Cerebellar nuclear complex (tissue), 1 donor: ENCODE measurements around the gene HCN3.
A peak's percentile ranks its signal among the peaks of the same experiment; 100 is the strongest.

Source experiments
- DNase-seq, 2 experiments: peaks; one replicate each; lab custom pipeline; 2025; lab: John Stamatoyannopoulos, UW

HCN3 gene

DNA sequence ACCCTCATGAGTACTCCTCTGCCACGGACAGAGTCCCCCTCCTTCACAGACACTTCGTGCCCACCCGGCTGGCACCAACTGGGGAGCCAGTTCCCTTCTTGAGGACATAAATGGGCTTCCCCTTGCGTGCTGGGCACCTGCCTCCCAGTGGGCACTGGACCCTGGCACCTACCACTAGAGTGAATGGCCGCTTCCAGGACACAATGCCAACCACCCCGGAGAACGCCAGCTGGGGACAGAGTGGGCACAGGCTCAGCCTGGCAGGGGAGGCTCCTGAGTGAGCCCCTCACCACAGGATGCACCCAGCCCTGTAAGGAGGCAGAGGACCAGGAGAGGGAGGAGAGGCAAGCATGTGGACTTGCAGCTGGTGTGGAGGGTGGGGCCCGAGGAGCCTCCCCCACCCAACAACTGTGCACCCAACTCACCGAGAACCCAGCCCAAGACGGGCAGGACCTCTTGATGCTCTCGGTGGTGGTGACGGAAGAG, 23.0 kb upstream of the HCN3 start:
- DNase-seq, result no peak

DNA sequence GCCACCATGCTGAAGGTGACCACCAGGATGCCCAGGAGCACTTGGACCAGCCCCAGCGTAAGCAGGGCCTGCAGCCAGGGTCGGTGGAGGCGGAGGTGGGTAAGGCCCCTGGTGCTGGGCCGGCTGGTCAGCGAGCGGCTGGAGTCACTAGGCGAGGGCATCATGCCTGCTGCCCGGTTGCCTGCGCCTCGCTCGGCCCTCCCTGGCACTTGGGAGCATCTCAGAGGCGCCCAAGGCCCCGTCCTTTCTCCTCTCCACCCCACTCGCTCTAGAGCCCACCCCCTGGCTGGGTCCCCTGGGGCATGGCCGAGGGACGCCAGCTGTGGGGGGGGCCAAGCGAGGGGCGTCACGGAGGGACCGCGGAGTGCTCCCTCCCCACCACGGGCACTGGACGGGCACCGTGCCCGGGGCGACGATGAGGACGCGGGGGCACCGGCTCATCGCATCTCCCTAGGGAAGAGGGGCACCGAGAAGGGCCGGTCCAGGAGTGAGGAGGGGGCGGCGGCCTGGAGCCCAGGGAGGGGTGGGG, 22.5 kb upstream of the HCN3 start:
- no peak for DNase-seq

DNA sequence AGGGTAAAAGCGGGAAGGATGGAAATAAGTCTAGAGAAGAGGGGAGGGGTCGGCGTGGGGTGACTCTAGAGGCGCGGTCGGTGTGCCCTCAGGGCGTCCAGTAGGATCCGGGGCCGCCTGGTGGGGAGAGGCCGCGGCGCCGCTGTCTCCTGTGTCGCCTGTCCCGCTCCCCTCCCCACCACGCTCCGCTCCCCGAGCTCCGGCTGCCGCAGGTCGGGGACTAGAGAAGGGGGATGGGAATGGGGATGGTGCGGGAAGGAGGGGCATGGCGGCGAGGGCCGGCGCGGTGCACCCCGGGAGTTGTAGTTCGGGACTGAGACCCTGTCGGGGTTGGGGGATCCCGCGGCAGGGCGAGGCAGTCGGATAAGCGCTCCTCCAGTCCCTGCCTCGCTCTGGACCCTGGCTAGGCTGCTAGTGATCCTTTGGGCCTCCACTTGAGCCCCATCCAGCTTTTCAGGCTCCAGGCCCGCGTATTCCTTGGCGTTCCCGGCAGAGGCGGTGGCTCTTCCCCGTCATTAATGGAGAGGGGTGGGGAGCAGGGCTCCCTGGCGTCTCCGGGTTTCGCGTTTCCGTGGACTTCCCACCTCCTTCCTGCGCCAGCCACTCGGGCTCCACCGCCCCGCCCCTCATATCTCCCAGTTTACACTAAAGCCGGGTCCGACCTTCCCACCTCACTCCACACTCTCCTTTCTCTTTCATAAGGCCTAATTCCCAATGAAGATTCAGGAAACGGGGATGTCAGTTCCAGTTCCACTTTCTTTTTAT, 21.8 kb upstream of the HCN3 start, which contains the start of gene ENTREP3:
TSS of gene ENTREP3 (minus strand) at position 241 of the 765 bp plus-strand sequence. CDS start 606 bp downstream, outside the sequence.
- peak; percentile 17 to 68 for DNase-seq

DNA sequence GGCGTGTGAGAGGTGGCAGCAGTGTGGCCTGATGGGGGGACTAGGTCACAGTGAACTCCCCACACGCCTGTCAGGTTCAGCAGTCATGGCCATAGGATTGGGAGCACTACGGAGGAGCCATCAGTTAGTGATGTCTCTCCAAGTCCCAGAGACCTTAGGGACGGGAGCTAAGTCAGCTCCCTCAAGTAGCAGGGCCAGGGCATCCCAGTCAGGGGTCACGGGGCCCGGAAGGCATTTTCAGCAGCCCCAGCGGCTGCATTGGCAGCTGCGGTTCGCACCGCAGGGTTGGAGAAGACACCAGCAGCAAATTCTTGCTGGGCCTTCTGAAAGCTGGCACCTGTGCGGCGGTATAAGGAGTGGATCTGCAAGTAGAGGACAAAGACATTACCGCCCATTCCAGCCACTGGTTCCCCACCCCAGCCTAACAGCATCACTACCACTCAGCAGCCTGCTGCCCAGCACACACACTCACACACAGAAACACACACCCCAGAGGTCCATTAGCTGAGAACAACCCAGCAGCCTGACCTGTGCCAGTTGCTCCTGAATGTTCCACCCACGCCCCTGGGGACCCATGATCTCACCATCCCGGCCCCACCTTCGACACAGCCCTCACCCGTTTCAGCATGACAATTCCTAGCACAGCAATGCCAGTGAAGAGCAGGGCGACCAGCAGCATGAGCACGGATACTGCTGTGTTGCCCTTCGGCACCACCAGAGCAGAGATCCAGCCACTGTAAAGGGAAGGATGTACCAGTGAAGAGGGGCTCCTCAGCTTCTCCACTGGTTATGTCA, 21.0 kb upstream of the HCN3 start:
- DNase-seq, result no peak

GRCh38 chr1:155260276-155260675, 17.0 kb upstream of the HCN3 start:
- no peak for DNase-seq

DNA sequence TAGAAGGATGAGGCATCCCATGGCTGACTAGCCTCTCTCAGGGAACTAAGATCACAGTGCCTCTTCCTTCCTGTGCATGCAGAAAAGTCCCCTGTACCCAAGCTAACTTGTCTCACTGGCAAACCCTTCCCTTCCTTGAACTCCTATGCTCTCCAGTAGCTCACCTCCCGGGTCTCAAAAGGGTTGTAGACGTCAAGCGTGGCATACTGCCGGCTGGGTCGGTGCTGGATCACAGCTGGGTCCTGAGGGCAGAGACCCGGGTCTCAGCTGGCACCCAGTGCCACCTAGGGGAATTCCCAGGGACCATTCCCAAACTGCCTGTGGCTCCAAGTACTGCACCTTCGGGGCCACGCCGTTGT, 15.8 kb upstream of the HCN3 start:
- DNase-seq, result no peak

DNA sequence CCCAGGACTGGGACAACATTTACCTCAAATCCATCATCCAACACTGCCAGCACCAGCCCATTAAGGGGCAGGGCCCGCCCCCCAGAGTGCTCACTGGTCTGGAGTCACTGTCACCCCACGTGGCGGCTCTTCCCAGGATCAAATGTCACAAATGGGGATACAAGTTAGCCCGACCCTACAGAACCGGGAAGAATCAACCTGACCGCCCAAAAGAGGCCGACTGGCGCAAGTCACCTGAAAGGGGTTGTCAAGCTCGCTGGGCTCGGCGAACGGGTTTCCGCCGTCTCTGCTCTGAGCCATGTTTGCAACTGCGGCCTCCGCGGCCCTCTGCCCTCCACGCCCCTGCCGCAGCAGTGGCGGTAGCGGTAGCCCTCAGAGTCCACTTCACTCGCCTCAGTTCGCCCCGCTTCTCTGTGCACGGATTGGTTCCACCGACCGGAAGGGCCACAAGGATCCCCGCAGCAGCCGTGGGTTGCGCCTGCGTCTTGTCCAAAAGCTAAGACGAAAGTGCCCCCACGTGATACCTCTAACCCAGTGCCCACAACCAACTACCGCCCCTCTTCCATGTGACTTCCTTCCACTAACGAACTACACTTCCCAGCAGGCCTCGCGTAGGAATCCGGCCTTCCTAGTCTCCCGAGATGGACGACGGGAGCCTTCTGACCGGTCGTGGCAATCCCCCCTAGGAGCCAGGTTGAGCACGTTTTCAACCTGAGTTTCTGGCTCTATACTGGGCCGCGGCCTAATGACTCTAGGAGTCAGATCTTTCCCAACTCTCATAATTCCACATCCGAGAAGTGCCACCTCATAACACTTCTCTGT, 15.2 kb upstream of the HCN3 start, which contains the start of gene SCAMP3:
TSS of gene SCAMP3 (minus strand) at position 509 of the 822 bp plus-strand sequence. CDS start at position 300, 209 bp downstream.
- DNase-seq, result peak; percentile 88 to 97

- no peak for DNase-seq
Measured at GRCh38 chr1:155263067-155263466, 14.2 kb upstream of the HCN3 start.

DNA sequence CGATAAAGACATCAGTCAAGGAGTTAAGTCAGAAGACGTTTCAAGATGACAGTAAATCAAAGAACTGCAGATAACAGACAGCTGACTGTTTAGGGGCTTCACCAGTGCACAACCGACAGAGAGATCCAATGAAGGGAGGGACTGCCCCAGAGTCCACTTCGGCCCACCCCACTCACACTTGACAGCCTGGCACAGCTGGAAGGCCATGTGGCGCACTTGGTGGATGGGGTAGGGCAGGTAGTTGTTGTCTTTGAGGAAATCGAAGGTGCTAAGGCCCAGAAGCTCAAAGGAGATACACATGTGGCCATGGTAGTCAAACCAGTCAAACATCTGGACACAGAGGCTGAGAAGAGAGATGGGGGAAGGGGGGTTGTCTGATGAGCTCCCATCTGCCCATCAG, 10.7 kb upstream of the HCN3 start:
- DNase-seq, result no peak

GRCh38 chr1:155267373-155267772, 9.9 kb upstream of the HCN3 start:
- DNase-seq, result no peak

- no peak for DNase-seq
Measured at GRCh38 chr1:155268630-155269029, 8.6 kb upstream of the HCN3 start.

DNA sequence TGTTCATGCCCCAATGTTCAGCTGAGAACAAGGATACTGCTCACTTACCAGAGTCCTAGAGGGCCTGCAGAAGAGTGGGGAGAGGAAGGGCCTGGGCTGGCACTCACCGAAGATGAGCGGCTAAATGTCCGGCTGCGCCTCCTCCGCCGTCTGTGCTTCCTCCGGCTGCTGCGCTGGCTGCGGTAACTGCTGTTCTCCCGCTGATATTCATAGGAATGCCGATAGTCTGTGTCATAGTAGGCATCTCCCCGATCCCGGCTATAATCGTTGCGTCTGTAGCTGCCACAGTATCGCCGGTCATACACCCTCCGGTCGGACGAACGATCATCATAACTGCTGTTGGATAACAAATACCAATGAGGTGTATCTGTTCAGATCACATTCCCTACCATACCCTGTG, 7.9 kb upstream of the HCN3 start:
- no peak for DNase-seq

DNA sequence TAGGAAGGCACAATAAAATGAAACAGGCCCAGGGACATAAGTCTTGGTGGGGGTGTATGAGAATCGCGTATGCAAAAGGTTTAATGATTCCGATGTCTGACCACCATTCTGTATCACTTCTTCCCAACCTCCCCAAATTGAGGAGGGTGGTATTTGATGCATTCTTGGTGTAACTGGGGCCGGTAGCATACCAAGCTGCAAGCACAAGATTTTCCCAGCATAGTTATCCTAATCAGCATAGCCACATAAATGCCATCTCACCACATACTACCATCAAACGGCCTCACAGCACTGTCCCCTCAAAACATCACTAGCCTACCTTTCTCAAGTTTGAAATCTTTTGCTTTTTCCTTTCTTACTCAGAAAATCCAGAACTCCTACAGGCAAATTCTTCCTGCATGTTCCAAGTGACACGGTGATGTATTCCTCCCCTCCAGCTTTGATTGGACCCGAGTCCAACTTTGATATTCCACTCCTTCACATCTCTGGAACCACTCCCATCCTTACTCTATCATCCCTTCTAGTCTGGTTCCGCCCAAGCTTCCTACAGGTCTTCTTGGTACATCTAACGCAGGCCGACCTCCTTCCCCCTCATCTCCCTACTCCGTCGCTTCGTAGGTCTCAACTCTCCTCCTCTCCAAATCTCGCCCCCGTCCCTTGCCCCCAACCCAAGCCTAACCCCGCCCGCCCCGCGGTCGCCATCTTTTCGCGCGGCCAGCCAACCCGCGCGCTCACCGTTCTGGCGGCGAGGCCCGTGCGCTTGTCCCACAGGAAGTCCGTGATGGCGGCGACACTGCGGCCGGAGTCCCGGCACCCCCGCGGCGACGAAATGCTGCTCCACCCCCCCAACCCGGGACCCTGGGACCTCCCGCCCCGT, 4.6 kb upstream of the HCN3 start:
- DNase-seq, result no peak

- peak; percentile 37 to 66 for DNase-seq
Measured at GRCh38 chr1:155273343-155274245, 3.7 kb upstream of the HCN3 start, which contains the start of gene CLK2. Gene CLK2, minus strand, starts transcription at chr1:155273504. Its CDS starts 2,527 bp downstream, at chr1:155270977.

DNA sequence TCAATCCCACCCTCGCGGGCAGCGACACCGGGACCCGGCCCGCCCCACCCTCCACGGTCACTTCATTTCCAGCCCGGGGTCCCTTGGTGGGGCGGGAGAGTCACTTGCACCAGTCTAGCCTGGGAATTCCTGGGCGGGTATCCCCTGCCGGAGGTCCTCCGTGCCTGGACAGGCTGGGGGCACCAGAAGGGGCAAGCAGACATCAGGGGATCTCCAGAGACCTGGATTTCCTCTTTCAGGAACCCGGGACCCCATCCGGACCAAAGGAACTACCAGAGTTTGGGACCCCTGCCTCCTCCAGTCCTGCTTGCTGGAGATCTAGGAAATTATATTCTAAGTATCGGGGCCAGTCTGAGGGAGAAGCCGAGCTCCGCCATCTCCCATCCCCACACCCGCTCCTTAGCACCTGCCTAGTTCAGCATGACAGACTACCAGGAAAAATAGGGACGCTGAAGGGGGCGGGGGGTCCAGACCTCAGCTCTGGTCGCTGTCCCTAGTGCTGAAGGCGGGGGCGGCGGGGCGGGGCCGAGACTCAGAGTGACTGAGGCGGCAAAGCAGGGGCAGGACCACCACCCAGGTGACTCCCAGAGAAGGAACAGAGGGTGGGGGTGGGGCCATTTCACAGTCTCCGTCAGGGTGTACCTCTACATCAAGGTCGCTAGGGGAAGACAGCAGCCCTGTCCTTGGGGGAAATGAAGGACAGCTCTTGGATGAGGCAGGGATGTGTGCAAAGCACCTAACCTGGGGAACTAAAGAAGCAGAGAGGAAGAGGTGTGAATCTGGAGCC, 832 bp downstream of the HCN3 start:
- DNase-seq, result peak in 1 of 2 experiments; percentile 8

- no peak for DNase-seq
Measured at GRCh38 chr1:155278689-155279160, 1.5 kb downstream of the HCN3 start.

GRCh38 chr1:155279268-155279667, 2.0 kb downstream of the HCN3 start:
- DNase-seq, result no peak

GRCh38 chr1:155282488-155283091, 5.3 kb downstream of the HCN3 start:
- DNase-seq, result no peak
